ENCODE results near the gene GALNT2.
A peak's percentile ranks its signal among the peaks of the same experiment; 100 is the strongest.

GALNT2 gene

DNA sequence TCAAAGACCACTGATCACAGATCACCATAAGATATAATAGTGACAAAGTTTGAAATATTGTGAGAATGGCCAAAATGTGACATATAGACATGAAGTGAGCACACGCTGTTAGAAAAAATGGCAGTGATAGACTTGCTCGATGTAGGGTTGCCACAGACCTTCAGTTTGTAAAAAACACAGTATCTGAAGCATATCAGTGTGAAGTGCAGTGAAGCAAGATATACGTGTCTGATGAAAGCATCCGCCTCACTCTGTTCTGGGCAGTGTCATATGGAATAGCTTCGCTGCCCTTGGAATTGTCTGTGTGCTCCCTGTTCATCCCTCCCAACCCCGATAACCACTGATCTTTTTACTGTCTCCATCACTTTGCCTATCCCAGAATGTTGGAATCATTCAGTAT lies 50.7 kb downstream of the GALNT2 start:
- no peak for DNase-seq

DNA sequence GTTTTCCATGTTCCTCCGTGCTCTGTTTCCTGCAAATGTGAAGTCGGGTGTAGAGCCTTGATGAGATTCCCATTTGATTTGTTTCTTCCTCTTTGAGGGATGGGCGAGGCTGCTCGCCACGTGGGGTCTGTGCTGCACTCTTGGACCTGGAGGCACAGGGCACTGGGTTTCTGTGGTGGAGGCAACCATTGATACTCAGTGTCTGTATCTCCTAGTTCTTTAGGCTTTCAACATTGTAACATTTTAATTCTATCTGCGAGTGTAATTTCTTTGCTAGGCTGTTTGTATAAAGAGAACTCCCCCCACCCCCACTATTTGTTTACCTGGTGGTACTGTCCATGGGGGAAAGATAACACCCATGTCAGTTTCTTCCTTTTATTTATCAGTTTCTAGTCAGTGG lies 52.3 kb downstream of the GALNT2 start:
- no peak for DNase-seq

DNA sequence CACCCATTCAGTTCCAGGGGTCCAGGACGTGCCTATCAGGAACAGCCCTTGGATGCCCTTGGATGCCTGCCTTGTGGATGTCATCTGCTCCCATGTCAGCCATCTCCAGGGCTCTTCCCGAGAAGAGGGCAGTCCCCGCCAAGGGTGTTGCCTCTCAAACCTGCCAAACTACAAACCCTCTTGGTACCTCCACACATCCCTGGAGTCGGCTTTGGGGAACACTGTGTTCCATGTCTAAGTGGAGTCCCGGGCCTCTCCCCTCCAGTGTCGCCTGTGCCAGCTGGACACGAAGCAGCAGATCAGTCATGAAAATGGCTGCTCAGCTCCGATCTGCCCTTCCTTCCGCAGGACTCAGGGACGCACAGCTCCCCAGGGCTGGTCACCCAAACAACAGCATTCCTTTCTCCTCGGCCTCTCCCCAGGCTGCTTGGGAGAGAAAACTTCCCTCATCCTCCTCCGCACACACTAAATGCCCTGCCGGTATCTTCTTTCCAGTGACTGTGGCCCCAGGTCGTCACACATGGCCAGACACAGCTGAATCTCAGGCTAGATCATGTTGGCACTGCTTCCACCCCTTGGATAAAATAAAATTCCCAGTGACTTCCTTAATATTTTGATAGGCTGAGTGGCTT lies 53.4 kb downstream of the GALNT2 start:
- no peak for DNase-seq

DNA sequence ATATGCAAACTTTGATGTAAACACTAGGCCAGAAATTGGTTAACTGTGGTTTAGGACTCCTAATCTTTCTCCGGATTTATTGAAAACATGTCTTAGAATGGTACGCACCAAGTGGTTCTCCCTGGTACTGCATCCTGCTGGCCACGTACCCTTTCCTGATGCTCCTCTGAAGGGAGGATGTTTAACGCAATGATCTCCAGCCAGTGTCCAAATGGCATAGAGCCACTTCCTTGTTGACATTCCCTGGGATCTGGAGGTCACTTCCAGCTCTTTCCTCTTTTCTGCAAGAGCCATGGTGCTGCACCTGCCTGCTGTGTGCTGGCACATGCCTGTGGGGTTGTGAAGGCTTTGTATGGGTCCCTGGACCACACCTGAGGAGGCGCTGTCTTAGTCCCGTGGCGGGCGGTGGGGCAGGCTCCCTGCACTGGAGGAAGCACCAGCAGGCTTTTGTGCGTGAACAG lies 53.9 kb downstream of the GALNT2 start:
- DNase-seq = no peak

DNA sequence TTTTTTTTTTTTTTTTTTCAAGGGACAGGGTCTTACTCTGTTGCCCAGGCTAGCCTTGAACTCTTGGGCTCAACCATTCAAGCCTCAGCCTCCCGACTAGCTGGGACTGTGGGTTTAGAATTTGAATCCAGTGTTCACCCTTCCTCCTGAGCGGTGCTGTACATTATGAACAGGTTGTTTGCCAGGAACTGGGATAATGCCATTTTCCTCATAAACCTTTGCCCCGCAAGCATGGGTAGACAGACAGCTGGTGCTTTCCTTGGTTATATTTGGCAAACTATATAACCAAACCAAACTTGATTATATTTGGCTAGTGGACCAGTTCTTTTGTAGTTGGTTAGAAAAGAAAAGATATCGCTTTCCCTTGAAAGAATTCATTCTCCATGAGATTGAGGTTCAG lies 54.9 kb downstream of the GALNT2 start:
- no peak for DNase-seq

DNA sequence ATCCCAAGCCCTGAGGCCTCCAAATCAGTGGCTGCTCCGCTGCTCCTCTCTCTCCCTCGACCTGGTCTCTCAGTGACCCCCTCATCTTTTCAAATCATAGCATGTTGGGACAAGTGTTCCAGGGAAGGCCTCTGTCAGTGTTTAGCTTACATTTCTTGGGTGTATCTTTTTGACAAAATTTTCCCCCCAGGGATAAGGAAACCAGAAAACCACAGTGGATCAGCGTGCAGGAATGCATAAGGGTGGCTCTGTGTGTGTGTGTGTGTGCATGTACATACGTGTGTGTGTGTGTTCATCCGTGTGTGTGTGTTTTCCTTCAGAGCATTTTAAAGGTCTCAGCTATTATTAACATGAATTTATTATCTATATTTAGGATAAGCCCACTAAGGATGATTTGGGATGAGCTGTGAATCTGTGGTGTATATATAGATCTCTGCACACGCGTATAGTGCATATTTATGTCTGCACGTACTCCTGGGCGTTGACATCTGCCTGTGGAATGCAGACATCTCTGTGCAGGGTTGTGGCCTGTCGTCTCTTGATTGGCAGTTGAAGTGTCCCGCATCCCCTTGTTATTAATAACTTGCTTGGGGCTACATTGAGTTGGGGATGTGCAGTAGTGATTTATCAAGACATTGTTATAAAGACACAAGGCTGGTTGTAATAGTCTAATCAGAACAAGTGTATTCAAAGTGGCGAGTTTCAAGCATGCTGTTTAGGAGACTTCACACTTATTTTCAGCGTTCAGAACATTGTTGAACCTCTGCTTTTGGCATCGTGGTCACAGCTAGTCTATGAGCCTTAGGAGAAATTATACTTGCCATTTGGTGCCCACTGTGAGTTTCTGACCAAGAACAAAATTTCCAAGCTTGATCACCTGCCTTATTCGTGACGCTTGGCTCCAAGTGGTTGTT lies 55.6 kb downstream of the GALNT2 start:
- no peak for DNase-seq

DNA sequence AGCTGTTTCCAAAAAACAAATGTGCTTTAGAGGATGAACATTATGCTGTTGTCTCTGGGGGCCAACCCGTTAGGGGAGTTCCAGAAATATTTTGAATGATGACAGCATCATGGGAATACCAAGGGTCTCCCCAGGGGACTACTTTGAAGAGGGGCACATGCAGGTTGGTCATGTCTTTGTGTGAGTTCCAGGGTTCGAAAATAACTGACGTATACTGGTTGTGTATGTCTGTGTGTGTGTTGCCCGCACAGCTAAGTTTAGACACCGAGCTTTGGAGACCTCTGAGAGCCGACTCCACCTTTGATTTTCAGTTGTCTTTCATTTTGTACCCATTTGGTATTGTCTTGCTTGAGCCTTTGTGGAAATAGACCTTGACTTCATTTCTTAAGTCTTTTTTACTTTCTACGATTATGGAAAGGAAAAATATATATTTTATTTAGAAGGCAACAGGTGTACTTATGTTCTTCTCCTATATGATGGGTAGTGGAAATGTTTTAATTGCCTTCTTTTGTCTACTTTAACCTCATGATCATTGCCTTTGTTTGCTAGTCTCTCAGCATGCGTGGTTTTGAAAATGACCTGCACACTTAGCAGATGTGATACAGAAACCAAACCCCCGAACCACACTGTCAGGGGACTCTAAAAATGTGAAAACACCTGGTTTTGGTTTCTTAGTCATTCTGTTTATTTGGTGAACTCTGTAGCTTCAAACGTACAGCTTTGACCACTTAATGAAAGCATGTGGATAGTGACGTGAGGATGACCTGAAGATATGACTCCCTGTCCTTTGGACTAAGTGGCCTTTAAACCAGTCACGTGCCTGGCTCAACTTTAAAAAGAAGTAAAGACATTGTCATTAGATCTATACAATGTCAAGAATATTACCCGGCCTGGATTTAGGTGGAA lies 56.5 kb downstream of the GALNT2 start:
- no peak for DNase-seq

DNA sequence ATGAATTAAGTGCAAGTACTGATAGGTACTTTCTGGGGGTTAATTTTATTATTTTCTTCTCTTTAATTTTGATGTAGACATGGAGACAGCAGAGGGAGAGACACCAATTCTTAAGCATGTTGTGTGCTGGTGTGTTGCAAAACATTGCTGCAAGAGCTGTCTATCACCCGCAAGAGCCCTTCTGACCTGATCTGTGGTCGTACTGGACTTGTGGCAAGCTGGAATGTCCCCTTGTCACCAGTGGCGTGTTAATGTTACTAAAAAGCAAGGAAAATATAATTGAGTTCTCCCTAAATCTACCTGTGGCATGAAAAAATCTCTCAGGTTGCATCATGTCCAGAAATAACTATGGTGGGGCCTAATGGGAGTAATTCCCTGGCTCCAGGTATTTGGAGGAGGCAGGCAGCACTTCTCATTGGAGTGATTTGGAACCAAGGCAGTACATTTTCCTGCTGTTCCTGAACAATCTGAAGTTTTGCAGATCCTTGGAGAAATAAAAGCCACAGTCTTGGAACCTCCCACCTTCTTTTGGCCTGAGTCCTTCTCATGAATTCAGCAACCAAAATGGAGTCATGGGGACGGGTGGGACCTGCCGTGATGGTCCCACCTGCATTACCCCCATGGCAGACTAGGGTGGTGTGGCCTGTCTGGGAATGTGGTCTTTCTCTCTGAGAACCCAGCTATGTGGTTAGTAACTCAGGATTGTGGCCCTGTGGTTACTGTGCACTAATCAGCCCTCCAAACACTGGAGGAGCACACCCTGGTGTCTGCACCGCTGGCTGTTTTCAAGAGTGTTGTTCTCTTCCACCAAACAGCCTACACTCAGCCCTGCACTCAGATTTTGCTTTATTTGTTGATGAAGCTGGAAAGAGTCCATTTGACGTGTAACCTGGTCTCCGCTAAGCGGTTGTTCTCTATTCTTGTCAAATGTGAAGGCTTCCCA lies 57.4 kb downstream of the GALNT2 start:
- peak; percentile 36 for DNase-seq

DNA sequence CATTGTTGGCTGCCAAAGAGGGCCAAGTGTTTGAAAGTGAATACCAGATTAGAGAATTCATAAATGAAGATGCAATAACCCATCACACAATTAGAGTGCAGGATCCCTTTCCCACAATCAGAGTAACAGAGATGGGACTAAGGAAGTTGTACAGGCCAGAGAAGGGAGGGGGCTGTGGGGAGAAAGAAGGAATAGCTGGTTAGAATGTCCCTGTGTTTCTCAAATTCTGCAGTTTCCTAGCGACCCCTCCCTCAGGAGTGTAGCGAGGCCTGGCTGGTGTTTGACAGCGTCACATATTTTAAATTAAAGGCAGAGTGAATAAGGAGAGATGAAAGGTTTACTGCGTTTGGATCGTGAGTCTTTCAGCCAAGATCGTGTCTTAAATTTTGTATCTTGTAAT lies 58.1 kb downstream of the GALNT2 start:
- DNase-seq = no peak

DNA sequence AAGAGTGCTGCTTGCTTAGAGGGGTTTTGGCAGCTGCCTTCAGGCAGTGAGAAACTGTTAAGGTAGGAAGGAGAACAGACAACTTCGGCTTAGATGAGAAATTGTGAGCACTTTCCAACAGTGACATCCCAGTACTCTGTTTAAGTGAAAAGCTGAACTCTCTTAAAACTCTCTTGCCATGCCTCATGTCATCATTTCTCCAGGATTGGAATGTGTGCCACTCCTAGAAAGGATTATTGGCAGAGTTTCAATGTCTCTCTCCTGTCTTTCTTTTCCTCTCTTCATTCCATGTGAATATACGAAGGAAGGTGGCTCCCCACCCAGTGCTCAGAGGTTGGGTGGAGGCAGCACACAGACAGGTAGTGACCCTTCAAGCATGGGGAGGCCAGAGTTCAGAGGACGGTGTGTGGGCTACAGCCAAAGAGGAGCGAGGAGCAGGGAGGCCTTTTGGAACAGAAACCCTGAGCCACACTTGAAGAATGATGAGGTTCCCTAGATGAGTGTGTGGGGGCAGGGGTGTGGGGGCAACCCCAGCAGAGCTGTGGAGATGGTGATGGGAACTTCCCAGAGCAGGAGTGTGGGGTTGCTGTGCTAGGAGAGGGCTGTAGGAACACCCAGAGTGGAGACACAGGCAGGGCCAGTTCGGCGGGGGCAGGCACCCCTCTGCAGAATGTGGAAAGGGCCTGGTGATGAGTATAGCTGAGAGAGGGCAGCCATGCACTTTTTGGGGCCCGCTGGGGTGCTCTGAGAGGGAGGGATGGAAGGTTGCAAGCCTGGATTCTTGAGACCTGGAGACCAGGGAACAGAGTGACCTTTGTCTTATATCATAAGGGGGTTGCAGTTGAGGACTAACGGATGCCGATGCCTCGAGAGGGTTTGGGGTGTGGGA lies 58.8 kb downstream of the GALNT2 start:
- DNase-seq = no peak

DNA sequence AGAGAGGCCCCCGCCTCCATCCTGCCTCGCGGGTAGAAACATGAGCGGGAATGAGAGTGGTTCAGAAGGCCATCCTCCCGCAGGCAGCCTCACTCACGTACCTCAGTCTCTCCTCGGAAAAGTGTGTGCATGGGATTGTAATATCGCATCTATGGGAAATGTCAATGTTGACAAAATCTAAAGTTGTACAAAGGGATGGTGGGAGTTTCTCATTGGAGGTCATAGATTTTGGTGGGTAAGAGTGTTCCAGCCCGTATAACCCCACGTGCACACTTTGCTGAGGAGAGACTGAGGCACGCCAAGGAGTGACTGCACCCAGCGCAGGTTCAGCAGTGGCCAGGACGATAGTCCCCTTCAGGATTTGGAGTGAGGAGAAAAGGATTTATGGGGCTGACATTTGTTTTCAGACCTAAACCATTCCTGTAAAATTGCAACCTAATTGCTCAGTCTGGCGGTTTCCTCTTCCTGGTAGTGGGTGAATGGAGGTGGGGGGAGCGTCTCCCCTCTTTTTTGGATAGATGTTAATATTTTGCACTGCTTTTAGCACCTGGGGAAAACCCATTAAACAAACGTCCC lies 59.6 kb downstream of the GALNT2 start:
- no peak for DNase-seq

DNA sequence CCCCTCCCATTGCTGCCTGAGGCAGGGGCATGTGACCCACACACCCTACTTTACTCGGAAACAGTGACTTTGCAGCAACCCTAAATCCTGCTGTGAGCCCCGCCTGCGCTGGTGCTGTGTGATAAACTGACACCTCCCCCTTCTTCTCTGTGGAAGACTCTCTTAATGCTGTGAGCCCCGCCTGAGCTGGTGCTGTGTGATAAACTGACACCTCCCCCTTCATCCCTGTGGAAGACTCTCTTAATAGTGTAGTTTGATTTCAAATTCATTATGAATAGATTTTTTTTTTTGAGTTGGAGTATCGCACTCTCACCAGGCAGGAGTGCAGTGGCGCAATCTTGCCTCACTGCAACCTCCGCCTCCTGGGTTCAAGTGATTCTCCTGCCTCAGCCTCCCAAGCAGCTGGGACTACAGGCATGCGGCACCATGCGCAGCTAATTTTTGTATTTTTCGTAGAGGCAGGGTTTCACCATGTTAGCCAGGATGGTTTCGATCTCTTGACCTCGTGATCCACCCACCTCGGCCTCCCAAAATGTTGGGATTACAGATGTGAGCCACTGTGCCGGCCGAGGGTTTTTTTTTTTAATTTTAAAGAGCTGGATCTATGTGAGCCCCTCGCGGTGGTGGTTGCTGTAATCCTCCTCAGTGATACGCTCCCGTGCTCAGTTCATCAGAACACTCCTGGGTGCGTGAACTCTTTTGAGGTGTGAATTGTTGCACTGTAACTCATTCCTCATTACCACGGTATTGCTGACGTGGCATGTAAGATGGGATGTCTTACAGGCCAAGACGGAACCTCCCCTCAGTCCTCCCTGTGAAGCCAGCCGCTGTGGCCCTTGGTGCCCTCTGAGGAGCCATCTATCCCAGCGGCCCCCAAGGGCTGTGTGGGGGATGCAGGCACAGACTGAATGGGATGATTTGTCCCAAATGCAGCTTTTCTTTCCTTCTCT lies 60.3 kb downstream of the GALNT2 start:
- no peak for DNase-seq

DNA sequence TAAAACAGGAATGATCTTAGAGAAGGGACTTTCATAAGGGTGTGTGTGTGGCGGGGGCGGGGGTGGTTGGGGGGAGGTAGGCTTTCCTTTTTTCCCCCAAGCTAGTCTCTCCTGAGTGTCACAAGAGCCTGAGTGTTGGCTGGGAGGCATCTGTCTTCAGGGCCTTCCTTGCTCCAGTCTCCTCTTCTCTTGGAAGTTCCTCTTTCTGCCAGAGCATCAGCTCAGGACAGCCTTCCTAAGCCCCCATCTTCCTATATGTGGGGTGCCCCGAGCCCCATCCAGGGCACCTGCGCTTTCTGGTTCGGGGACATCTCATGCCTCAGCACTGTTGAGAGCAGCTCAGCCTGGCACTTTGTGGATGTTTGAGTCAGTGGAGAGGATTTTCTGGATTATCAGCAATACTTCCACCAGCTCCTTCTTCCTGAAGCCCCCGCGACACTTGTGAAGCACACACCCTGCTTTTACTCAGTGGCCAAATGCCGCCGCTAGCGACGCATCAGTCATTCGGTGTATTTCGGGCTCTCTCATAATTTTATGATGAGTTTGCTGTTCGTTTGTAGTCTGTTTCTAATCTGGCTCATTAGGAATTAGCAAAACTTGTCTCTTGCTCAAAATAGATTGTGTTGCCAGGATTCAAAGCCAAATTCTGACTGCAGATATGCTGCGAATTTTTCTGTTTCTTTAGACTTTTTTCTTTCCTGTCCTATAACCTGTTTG lies 61.7 kb downstream of the GALNT2 start:
- no peak for DNase-seq

DNA sequence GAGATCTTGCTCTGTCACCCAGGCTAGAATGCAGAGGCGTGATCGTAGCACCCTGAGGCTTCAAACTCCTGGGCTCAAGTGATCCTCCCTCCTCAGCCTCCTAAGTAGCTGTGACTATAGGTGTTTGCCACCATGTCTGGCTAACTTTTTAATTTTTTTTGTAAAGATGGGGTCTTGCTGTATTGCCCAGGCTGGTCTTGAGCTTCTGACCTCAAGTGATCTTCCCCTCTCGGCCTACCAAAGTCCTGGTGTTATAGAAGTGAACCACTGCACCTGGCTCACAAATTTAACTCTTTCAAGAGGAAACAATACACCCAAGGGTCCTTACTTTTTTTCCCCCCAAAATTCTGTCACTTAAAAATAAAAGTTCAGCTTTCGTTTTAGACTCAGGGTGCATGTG lies 62.3 kb downstream of the GALNT2 start:
- DNase-seq = no peak

DNA sequence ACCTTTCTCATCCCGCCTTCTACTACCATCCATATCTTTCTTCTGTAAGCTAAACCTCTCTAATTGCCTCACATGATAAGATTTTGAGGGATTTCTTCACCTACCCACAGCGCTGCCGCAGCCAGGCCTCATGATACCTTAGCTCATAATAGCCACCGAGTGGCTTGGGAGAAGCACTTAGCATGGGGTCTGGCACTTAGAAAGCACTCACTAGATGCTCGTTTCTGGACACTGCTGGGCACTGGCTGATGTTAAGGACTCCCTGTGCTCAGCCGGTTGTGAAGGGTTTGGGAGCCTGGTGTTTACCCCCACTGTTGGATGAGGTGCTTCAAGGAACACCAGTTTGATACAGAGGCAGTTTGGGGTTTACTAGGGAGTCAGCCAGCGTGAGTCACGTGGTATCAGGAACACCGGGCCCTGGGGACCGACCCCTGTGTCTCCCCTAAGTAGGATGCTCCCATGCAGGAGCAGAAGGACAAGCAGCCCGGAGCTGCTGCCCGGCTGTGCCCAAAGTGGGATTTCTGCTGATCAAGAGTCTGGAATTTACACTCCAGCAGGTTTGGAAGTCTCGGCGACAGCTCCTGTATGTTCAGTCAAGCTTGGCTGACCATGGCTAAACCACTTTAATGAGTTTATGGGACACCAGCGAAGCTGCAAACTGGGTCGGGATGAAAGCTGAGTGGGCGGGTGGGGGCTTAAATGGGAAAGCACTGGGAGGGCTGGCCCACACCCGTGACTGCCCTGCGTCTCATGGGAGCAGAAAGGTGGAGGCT lies 63.3 kb downstream of the GALNT2 start:
- no peak for DNase-seq

DNA sequence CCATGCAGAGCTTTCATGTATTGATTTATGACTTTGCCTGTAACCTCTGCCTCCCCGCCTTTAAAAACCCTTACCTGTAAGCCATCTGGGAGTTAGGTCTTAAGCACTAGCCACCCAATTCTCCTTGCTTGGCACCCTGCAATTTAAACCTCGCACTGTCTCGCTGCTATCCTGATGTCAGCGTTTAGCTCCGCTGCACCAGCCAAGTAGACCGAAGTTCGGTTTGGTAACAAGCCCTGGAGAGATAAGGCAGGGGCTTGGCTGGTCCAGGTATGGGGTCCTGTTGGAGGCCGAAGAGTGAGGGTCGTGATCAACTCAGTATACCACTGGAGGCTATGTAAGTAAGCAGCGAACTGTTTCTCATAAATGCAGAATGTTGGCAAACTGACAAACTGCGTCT lies 64.4 kb downstream of the GALNT2 start:
- DNase-seq = no peak

DNA sequence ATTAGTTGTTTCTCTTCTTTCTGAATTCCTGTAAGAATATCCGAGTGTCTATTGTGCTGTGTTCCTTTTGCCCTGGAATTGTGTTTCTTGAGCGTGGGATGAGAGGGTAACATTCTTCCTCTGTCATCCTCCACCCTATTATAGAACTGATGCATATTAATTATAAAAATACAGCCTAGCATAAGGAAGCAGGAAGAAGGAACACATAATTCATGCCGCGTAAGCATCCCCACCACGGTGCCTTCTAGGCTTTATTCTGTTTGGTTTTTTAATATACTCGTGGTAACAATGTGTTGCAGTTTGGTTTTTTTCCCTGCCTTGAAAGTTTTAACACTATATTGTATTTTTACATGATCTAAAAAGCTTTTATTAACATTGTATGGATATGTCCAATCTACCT lies 65.7 kb downstream of the GALNT2 start:
- DNase-seq = no peak

DNA sequence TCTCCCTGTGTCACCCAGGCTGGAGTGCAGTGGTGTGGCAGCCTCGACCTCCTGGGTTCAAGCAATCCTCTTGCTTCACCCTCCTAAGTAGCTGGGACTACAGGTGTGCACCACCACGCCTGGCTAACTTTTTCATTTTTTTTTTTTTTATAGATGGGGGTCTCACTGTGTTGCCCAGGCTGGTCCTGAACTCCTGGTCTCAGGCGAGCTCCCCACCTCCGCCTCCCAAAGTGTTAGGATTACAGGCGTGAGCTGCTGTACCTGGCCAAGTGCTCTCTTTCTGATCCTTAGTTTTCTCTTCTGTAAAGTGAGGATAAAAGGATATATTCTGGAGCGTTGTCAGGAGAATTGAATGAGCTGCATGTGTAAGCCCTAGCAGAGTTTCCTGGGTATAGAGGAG lies 68.7 kb downstream of the GALNT2 start:
- DNase-seq = no peak

Data from NCI-H187 treated with DMSO at 0.1 percent for 48 hours (cell line).